IgD-negative memory B cell (primary cell): ENCODE results near the gene TAF10. TPM values are rescaled to one million over a fixed set of nuclear protein-coding genes. Genes with fewer than 3 reads are reported as not detected.

Experiments
- H3K27ac Mint-ChIP-seq, 3 donors: one replicate each; pipeline ENCODE4 v1.8.0; 2020 to 2022; ENCODE audit warnings: mild to moderate bottlenecking in 3 of 3, mixed read lengths in 3 of 3, moderate library complexity in 1 of 3
- H3K27me3 Mint-ChIP-seq: one replicate; pipeline ENCODE4 v1.8.0; 2021; ENCODE audit warnings: mixed read lengths
- H3K36me3 Mint-ChIP-seq: one replicate; pipeline ENCODE4 v1.8.0; 2020; ENCODE audit warnings: mild to moderate bottlenecking, mixed read lengths
- H3K4me1 Mint-ChIP-seq, 3 donors: one replicate each; pipeline ENCODE4 v1.8.0; 2020 to 2022; ENCODE audit warnings: mixed read lengths in 3 of 3, mild to moderate bottlenecking in 1 of 3
- H3K4me3 Mint-ChIP-seq, 4 donors: one replicate each; pipeline ENCODE4 v1.8.0; 2020 to 2022; ENCODE audit warnings: mild to moderate bottlenecking in 4 of 4, mixed read lengths in 4 of 4, moderate library complexity in 3 of 4
- H3K9me3 Mint-ChIP-seq, 3 donors: one replicate each; pipeline ENCODE4 v1.8.0; 2020 to 2021; ENCODE audit warnings: mixed read lengths in 3 of 3, mild to moderate bottlenecking in 1 of 3
- polyA plus RNA-seq: library from polyadenylated mRNA; unstranded; fragments of 300-500 nt; fragmentation: Illumina TruSeq; gene quantifications from one replicate; pipeline ENCODE4 v1.2.3, GENCODE V29; 2021

The TAF10 gene
- polyA plus RNA-seq, 1 donor from 2014 or later, result 256 TPM

DNA sequence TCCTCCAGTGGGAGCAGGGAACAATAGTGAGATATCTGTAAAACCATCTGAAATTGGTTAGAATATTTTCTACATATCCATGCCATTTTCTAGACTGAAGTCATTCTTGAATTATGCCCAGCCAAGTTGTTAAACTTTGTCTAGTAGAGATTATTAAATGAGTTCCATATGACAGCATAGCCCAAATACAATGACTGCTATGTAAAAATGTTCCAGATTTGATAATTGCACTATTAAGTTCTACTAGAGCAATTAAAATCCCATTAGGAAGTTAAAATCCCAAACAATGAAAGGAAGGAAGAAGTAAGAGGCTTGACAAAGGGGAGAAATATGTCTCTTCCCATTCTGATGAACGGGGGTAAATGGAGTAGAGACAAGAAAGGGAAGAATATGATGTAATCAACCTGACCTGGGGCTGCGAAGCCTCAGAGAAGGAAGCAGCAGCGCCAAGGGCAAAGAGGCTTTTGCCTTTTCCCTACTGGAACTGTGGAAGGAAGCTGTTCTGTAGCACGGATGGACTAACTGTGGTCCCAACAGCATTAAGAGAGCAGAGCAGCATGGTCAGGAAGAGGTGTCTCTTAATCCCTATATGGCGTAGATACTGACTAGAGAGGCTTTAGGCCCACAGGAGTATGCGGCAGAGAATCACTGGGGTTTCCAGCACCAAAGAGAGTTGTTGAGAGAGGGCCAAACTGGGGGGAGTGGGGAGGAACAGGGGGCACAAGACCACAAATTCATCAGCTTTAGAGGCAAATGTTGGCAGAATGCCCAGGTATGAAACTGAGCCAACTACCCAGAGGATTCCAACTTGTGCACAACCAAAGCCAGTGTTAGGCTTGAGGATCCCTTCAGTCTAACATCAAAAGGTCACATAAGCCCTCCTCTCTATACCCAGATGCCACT, 35.3 kb downstream of the TAF10 start:
- Mint-ChIP-seq H3K9me3 (no peaks in the 10 kb centered on the region), H3K4me1 (peaks cover 0 to 5% (median 2%) of the 10 kb centered on the region in 3 donors), H3K4me3 (no peak overlapping the region), H3K36me3 (peaks cover 2% of the 10 kb centered on the region), H3K27ac (peak overlapping the region in 1 of 3 donors; percentile 1), H3K27me3 (no peaks in the 10 kb centered on the region)

DNA sequence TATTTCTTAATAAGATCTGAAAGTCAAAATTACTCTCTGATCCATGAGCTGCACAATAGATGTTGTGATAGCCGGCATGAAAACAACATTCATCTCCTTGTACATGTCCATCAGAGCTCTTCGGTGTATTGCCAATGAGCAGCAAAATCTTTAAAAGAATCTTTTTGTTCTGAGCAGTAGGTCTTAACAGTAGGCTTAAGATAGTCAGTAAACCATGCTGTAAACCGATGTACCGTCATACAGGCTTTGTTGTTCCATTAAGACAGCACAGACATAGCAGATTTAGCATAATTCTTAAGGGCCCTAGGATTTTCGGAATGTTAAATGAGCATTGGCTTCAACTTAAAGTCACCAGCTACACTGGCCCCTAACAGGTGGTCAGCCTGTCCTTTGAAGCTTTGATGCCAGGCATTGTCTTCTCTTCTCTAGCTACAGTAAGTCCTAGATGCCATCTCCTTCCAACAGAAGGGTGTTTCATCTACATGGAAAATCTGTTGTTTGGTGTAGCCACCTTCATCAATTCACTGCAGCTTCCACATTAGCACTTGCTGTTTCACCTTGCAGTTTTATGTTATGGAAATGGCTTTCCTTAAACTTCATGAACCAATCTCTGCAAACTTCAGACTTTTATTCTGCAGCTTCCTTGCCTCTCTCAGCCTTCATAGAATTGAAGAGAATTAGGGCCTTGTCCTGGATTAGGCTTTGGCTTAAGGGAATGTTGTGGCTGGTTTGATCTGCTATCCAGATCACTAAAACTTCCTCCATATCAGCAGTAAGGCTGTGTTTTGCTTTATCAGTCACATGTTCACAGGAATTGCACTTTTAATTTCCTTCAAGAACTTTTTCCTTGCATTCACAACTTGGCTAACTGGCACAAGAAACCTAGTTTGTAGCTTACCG, 37.0 kb downstream of the TAF10 start:
- Mint-ChIP-seq H3K4me1 (peaks cover 0 to 5% (median 2%) of the 10 kb centered on the region in 3 donors), H3K27me3 (no peaks in the 10 kb centered on the region), H3K4me3 (no peak overlapping the region), H3K27ac (peak overlapping the region in 1 of 3 donors; percentile 26), H3K9me3 (no peaks in the 10 kb centered on the region), H3K36me3 (peaks cover under 1% of the 10 kb centered on the region)

DNA sequence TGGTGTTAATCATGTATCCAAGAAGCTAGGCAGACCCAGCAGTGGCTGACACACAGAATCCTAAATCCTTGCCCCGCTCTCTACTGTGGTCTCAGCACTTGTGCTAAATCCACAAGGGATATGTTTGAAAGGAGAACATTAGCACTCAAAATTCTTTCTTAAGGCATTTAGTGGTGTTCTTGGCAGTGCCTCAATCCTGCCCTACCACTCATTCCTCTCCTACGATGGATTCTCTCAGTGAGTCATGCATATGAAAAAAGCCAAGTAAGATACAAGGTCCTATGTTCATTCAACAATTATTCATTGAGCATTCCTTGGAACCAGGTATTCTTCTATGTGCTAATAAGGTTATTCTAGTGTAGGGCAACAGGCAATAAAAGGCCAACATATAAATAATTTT, 39.8 kb downstream of the TAF10 start:
- Mint-ChIP-seq H3K36me3 (no peaks in the 10 kb centered on the region), H3K27ac (peak overlapping the region in 1 of 3 donors; percentile 1), H3K27me3 (no peaks in the 10 kb centered on the region), H3K4me1 (peaks cover 0 to 5% (median 2%) of the 10 kb centered on the region in 3 donors), H3K9me3 (no peaks in the 10 kb centered on the region), H3K4me3 (no peak overlapping the region)

DNA sequence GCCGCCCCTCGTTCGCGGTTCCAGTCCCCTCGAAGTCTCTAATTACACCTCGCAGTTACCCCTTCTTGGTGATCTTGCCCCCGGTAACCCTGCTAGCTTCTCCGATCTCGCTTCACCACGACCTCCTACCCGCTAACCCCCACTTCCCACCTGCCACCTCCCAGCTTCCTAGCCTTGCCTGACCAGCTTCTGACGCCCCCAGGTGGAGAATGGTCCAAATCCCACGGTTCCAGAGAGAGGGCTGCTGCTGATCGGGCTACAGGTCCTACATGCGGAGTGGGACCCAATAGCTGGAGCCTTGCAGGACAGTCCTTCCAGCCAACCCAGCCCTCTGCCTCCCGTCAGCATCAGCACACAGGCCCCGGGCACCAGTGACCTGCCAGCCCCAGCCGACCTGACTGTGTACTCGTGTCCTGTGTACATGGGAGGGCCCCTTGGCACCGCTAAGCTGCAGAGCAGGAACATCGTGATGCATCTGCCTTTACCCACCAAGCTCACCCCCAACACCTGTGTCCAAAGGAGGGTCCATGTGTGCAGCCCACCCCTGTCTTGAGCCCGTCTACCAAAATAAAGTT, 40.5 kb downstream of the TAF10 start:
- no peak overlapping the region for H3K4me3 Mint-ChIP-seq
- H3K9me3 Mint-ChIP-seq, result no peaks in the 10 kb centered on the region
- H3K4me1 Mint-ChIP-seq, result peaks cover 0 to 2% (median 2%) of the 10 kb centered on the region in 3 donors
- no peaks in the 10 kb centered on the region for H3K27me3 Mint-ChIP-seq
- no peak overlapping the region for H3K27ac Mint-ChIP-seq
- H3K36me3 Mint-ChIP-seq, result no peaks in the 10 kb centered on the region

DNA sequence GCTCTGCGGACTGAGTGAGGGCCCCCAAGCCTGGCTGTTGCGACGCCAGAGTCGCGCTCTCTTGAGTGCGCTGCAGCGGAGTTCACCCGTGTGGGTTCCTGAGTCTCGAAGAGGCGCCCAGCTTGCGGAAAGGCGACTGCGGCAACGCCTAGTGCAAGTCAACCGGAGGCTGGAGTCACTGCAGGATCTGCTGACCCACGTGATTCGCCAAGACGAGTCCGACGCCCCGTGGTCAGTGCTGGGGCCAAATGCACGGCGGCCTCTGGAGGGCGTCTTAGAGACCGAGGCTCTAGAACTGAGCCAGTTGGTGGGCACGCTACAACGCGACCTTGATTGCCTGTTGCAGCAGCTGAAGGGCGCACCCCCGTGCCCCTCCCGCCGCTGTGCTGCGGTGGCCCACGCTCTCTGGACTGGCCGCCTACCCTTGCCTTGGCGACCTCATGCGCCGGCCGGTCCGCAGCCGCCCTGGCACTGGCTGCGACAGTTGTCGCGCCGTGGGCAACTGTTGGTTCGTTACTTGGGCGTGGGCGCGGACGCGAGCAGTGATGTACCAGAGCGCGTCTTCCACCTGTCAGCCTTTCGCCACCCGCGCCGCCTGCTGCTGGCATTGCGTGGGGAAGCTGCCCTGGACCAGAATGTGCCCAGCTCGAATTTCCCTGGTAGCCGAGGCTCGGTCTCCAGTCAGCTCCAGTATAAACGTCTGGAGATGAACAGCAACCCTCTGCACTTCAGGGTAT, 41.2 kb downstream of the TAF10 start:
- no peak overlapping the region for H3K27ac Mint-ChIP-seq

DNA sequence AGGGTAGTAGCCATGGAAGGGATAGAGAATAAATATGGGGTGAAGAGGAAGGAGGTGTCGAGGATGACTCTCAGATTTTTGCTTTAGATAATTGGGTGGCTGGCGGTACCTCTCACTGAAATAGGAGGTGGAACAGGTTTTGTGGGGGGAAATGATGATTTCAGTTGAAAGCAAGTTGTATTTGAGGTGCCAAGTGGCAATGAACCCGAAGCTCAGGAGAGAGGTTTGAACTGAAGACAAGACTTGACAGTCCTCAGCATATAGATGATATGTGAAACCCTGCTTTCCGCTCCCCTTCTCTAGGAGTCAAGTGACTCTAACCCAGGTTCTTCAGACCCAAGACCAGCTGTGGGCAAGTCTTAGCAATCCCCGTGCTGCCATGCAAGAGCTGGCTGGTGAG, 42.3 kb downstream of the TAF10 start:
- H3K9me3 Mint-ChIP-seq, result no peaks in the 10 kb centered on the region
- no peaks in the 10 kb centered on the region for H3K27me3 Mint-ChIP-seq
- H3K36me3 Mint-ChIP-seq, result no peaks in the 10 kb centered on the region
- no peak overlapping the region for H3K27ac Mint-ChIP-seq
- no peak overlapping the region for H3K4me3 Mint-ChIP-seq
- H3K4me1 Mint-ChIP-seq, result peaks cover 0 to 4% (median 0%) of the 10 kb centered on the region in 3 donors

More for the DNA sequence above, 41.2 kb downstream of the TAF10 start:
- Mint-ChIP-seq H3K9me3 (no peaks in the 10 kb centered on the region), H3K4me1 (peaks cover 0 to 2% (median 0%) of the 10 kb centered on the region in 3 donors), H3K4me3 (no peak overlapping the region), H3K27me3 (no peaks in the 10 kb centered on the region), H3K36me3 (no peaks in the 10 kb centered on the region)

DNA sequence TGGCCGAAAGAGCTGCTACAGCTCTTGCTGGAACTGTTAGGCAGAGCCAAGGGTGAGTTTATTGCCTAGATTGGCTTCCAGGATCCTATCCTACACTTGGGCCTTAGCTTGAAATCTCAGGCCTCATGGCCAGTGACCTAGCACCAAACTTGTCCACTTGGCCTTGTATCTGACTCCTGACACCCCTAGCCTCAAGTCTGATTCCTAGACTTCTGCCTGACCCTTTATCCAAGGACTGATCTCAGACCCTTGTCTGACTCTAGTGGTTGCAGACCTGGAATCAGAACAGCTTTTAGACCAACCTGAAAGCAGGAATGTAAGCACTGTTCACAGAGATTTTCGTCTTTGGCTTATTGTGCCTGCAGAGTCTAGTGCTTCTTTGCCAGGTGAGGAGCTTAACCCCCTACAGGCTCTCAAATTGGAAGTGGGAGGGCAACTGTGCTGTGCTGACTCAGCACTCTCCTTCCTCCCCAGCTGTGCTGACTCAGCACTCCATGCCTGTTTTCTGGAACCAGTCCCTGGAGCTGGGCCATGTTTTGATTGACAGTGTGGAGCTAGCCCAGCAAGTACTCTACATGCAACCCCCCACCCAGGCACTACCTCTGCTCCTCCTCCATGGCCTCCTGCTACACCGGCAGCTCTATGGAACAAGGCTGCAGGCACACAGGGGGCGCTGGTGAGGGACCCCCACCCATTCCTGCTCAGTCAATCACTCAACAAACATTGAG, 43.7 kb downstream of the TAF10 start:
- Mint-ChIP-seq H3K27ac (no peak overlapping the region), H3K9me3 (no peaks in the 10 kb centered on the region), H3K27me3 (no peaks in the 10 kb centered on the region), H3K36me3 (no peaks in the 10 kb centered on the region), H3K4me3 (no peak overlapping the region), H3K4me1 (peaks cover 0 to 4% (median 0%) of the 10 kb centered on the region in 3 donors)

DNA sequence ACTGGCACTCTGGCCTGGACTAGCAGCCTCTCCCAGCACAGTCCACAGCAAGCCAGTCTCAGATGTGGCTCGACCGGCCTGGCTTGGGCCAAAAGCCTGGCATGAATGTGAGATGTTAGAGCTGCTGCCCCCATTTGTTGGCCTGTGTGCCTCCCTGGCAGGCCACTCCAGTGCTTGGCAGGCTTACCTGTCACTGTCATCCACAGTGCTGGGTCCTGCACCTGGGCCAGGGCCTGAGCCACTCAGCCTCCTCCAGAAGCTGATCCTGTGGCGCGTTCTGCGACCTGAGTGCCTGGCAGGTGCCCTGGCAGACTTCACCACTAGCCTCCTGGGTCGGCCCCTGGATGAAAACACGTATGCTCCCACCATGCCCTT, 44.7 kb downstream of the TAF10 start:
- Mint-ChIP-seq H3K9me3 (no peaks in the 10 kb centered on the region), H3K36me3 (peaks cover 2% of the 10 kb centered on the region), H3K27ac (no peak overlapping the region), H3K4me3 (no peak overlapping the region), H3K27me3 (no peaks in the 10 kb centered on the region), H3K4me1 (peaks cover 0 to 2% (median 0%) of the 10 kb centered on the region in 3 donors)

DNA sequence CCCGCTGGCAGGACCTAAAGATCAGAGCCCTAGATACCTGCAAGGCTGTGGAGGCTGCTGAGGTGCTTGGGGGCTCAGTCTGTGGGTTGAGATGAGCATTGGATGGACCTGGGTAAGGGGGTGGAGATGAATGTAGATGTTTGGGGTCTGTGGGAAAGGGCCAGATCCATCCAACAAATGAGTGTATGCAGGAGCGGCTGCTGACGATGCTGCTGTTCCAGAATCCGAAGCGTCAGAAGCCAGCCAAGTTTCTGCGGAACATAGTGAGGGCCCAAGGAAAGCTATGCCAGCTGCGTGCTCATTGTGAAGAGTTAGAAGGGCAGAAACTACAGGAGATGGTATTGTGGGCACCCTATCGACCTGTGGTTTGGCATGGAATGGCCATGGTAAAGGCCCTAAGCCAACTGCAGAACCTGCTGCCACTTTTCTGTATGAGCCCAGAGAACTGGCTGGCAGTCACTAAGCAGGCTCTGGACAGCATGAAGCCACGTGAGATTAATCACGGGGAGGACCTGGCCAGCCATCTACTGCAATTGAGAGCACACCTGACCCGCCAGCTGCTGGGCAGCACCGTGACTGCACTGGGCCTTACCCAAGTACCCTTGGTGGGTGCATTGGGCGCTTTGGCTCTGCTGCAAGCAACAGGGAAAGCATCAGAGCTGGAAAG, 45.2 kb downstream of the TAF10 start:
- Mint-ChIP-seq H3K36me3 (peaks cover 2% of the 10 kb centered on the region), H3K27me3 (no peaks in the 10 kb centered on the region), H3K4me3 (no peak overlapping the region), H3K4me1 (peaks cover 0 to 2% (median 0%) of the 10 kb centered on the region in 3 donors), H3K9me3 (no peaks in the 10 kb centered on the region), H3K27ac (no peak overlapping the region)

DNA sequence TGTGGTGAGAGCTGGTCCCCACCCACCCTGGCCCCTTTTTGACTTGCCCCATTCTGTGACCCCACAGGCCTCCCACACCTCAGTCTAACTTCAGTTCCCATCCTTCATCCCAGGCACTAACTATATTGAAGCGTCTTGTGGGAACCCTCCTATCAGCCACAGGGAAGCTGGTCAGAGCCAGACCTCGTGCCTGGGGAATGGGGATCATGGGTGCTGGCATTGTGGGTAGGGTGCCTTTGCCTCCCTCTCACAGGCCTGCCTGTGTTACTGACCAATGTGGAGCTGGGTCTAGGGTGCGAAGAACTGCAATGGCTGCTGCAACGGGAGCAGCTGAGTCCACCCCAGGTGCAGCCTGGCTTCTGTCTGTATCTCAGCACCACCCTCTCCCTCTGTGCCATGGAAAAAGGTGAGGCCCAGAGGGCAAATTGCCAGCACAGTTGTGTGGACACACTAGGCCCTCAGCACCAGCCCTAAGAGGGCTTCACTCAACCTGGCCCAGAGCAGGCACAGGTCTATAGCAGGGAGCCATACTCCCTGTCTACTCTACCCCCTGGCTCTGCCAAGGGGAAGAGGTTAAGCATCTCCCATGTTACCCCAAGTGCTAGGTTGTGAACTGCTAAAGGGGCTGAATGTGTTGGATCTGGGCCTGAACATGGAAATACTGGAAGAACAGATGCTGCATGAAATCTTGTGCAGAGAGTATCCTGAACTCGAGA, 45.9 kb downstream of the TAF10 start:
- no peak overlapping the region for H3K4me3 Mint-ChIP-seq
- H3K4me1 Mint-ChIP-seq, result peaks cover 0 to 2% (median 0%) of the 10 kb centered on the region in 3 donors
- peaks cover 2% of the 10 kb centered on the region for H3K36me3 Mint-ChIP-seq
- no peaks in the 10 kb centered on the region for H3K27me3 Mint-ChIP-seq
- no peaks in the 10 kb centered on the region for H3K9me3 Mint-ChIP-seq
- no peak overlapping the region for H3K27ac Mint-ChIP-seq

DNA sequence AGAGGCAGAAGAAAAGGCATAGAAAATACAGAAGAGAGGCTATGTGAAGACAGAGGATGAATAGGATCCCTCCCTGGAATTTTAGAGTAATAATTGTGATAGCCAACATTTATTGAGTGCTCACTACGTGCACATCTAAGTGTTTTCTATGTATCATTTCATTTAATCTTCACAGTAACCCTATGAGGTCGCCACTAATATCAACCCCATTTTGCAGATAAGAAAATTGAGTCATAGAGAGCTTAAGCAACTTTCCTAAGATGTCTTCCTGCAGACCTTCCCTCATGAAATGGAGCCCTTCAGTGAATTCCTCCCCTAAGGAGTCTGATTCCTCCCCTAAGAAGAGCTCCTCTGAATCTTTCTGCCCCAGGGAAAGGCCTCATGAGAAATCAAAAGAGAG, 46.7 kb downstream of the TAF10 start:
- Mint-ChIP-seq H3K27ac (peak overlapping the region in 1 of 3 donors; percentile 33), H3K4me3 (no peak overlapping the region), H3K9me3 (no peaks in the 10 kb centered on the region), H3K4me1 (peaks cover 0 to 2% (median 0%) of the 10 kb centered on the region in 3 donors), H3K36me3 (peaks cover 2% of the 10 kb centered on the region), H3K27me3 (no peaks in the 10 kb centered on the region)

DNA sequence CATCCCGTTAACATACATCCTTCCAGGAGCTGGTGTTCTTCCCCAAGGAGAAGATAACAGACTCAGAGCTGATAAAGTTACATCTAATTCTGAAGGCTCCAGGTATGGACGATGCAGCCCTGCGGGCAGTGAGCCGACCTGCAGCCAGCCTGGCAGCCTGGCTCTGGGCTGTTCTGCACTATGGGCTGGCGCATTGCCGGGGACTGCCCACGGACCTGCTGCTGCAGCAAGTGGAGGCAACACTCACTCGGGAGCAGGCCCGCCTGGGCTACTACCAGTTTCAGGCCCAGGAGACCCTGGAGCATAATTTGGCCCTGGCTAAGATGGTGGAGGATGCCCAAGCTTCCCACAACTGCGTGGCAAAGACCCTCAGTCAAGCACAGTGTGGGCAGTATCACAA, 48.3 kb downstream of the TAF10 start:
- Mint-ChIP-seq H3K4me3 (no peak overlapping the region), H3K27me3 (no peaks in the 10 kb centered on the region), H3K9me3 (no peaks in the 10 kb centered on the region), H3K4me1 (peaks cover 0 to 3% (median 0%) of the 10 kb centered on the region in 3 donors), H3K27ac (no peak overlapping the region), H3K36me3 (peaks cover 2% of the 10 kb centered on the region)

DNA sequence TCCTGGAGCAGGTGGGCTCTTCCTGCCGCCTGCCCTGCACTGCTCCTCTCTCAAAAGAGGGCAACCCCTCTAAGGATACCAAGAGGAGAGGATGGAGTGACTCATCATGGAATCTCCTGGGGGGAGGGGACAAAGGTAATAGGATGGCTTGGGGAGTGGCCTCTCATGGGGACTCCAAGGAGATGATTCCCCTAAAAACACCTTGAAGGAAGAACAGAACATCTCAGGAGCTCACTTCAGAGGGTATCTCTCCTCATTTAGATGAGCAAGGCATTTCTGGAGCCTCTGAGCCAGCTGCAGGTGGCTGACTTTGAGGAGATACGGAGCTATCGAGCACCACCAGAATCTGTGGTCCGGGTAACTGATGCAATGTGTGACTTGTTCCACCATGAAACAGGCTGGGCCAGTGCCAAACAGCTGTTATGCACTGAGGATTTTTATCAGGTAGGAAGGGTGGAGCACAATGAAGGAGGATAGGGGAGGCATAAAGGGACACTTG, 48.8 kb downstream of the TAF10 start:
- H3K36me3 Mint-ChIP-seq, result peaks cover 2% of the 10 kb centered on the region
- no peaks in the 10 kb centered on the region for H3K9me3 Mint-ChIP-seq
- H3K4me1 Mint-ChIP-seq, result peaks cover 0 to 3% (median 0%) of the 10 kb centered on the region in 3 donors
- no peak overlapping the region for H3K27ac Mint-ChIP-seq
- H3K4me3 Mint-ChIP-seq, result no peak overlapping the region
- no peaks in the 10 kb centered on the region for H3K27me3 Mint-ChIP-seq
